Fibroblast of lung (primary cell): ENCODE data around the gene MAP6.

Experiments
- CTCF ChIP-seq, 2 donors: IDR thresholded peaks in 1 of 2; conservative IDR thresholded peaks in 1 of 2; 1 replicate in 1 of 2; 2 replicates in 1 of 2; pipeline ENCODE4 v1.5.1; 2011 to 2012; ENCODE audit warnings: low read length in 2 of 2, control low read depth in 1 of 2, inconsistent platforms in 1 of 2, low read depth in 1 of 2, mild to moderate bottlenecking in 1 of 2
- EZH2 ChIP-seq: IDR thresholded peaks from 2 replicates; pipeline ENCODE4 v1.5.1; 2012; ENCODE audit warnings: low read length, control low read depth, mild to moderate bottlenecking; ENCODE audit errors: missing control alignments

- TF ChIP-seq CTCF (conservative IDR thresholded peaks at IDR 0.05 in 1 of 2, IDR thresholded peaks at IDR 0.05 in 1 of 2; ENCODE audit: low read depth in 1 of 2, low read length in 2 of 2): no peak
- no peak for TF ChIP-seq EZH2
These were observed 9.9 kb upstream of the MAP6 start for GRCh38 chr11:75678620-75679259.
